C4-2B (cell line): ENCODE data around the gene SLC24A3.
A peak's percentile ranks its signal among the peaks of the same experiment; 100 is the strongest.

Experiments
- H3K27ac ChIP-seq: fragments of 450-650 bp; 2 replicates; pipeline ENCODE4 v1.5.1; 2017
- CTCF ChIP-seq: fragments of 450-650 bp; conservative IDR thresholded peaks from 2 replicates; pipeline ENCODE4 v1.5.1; 2017; ENCODE audit warnings: mild to moderate bottlenecking
- ZFX ChIP-seq: fragments of 450-650 bp; IDR thresholded peaks from 2 replicates; pipeline ENCODE4 v1.6.1; 2017

SLC24A3 gene

GRCh38 chr20:19205981-19206396, 6.5 kb upstream of the SLC24A3 start:
- peak; percentile 91 for TF ChIP-seq CTCF
- TF ChIP-seq ZFX, result no peak
- H3K27ac ChIP-seq, result no peak overlapping the region

- TF ChIP-seq ZFX (no peak), CTCF (no peak)
Measured at GRCh38 chr20:19207541-19207940, 4.9 kb upstream of the SLC24A3 start.

GRCh38 chr20:19210391-19211155, 1.9 kb upstream of the SLC24A3 start:
- TF ChIP-seq CTCF (no peak), ZFX (no peak)
- no peak overlapping the region for H3K27ac ChIP-seq

More at GRCh38 chr20:19207541-19207940, 4.9 kb upstream of the SLC24A3 start:
- H3K27ac ChIP-seq, result no peak overlapping the region

GRCh38 chr20:19211252-19211651, 1.2 kb upstream of the SLC24A3 start:
- TF ChIP-seq CTCF (no peak), ZFX (no peak)
- no peak overlapping the region for H3K27ac ChIP-seq

GRCh38 chr20:19211661-19212468, 577 bp upstream of the SLC24A3 start:
- no peak overlapping the region for H3K27ac ChIP-seq
- TF ChIP-seq ZFX, result no peak

GRCh38 chr20:19212821-19213502, 520 bp downstream of the SLC24A3 start:
- TF ChIP-seq ZFX (no peak), CTCF (peak; percentile 70)

GRCh38 chr20:19213946-19214490, 1.6 kb downstream of the SLC24A3 start:
- no peak overlapping the region for H3K27ac ChIP-seq
- TF ChIP-seq CTCF, result no peak
- no peak for TF ChIP-seq ZFX

More at GRCh38 chr20:19212821-19213502, 520 bp downstream of the SLC24A3 start:
- H3K27ac ChIP-seq, result no peak overlapping the region
